Measurements from ENCODE around the gene CNDP2.
"Not testable (repeated sequence)": the region's sequence is repeated elsewhere in the genome, so short reads cannot be mapped to it uniquely, and the experiment has no call there.

The CNDP2 gene

DNA sequence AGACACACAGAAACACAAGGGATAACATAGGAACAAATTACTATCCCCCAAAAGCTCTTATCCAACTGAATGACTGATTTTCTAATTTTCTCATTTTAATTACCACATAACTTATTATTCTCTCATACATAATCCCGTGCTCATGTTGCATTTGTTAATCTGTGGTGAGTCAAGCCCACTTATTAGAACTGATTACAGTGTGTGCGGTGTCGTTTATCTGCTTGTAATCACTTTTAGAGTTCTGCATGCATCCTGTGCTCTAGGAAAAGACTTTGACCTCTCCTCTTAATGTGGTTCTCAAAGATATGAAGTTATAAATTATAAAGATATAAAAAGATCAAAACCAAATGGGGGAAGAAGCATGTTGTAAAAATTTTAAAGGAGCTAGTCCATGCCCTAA is 67.8 kb downstream of the CNDP2 start:
- ChIA-PET CTCF (no interaction called here), POLR2A (no interaction called here)
- TF ChIP-seq BHLHE40 (IDR thresholded peaks at IDR 0.05; ENCODE audit: borderline replicate concordance), result no peak
- DNase-seq (ENCODE audit: extremely low spot score), result no peak

DNA sequence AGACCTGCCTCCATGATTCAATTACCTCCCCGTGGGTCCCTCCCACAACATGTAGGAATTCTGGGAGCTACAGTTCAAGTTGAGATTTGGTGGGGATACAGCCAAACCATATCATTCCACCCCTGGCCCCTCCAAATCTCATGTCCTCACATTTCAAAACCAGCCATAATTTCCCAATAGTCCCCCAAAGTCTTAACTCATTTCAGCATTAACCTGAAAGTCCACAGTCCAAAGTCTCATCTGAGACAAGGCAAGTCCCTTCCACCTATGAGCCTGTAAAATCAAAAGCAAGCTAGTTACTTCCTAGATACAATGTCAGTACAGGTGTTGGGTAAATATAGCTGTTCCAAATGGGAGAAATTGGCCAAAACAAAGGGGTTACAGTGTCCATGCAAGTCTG is 69.0 kb downstream of the CNDP2 start:
- CTCF ChIA-PET, result not testable (repeated sequence)

DNA sequence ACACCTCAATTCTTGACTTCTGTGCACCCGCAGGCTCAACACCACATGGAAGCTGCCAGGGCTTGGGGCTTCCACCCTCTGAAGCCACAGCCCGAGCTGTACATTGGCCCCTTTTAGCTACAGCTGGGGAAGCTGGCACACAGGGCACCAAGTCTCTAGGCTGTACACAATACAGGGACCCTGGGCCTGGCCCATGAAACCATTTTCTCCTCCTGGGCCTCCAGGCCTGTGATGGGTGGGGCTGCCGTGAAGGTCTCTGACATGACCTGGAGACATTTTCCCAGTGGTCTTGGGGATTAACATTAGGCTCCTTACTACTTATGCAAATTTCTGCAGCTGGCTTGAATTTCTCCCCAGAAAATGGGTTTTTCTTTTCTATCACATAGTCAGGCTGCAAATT is 69.8 kb downstream of the CNDP2 start:
- DNase-seq (ENCODE audit: extremely low spot score); CTCF ChIA-PET; POLR2A ChIA-PET: not testable (repeated sequence)

More for the DNA sequence above, 69.0 kb downstream of the CNDP2 start:
- DNase-seq (ENCODE audit: extremely low spot score); POLR2A ChIA-PET: not testable (repeated sequence)

DNA sequence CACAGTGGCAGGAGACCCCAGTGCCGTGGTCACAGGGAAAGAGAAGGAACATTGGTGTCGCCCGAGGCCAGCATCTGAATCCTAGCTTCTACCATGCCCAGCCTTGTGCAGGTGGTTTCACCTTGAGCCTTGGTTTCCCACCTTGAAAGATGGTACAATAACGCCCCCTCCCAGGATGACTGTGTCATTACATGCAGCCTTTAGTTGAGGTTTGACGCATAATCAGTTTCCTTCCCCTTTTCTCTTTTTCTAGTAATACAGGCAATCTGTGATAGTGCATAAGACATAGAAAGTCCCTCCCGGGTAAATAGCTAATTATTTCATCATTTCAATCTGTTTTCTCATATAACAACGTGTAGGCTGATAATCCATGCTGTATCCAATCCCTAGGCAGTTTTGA is 71.7 kb downstream of the CNDP2 start:
- CTCF ChIA-PET, result no interaction called here
- POLR2A ChIA-PET, result no interaction called here
- TF ChIP-seq CTBP1 (IDR thresholded peaks at IDR 0.05; ENCODE audit: borderline replicate concordance) (no peak), FOXK2 (IDR thresholded peaks at IDR 0.05) (no peak), BHLHE40 (IDR thresholded peaks at IDR 0.05; ENCODE audit: borderline replicate concordance) (no peak), HDGF (IDR thresholded peaks at IDR 0.05; ENCODE audit: borderline replicate concordance) (no peak), L3MBTL2 (conservative IDR thresholded peaks at IDR 0.05) (no peak), NFRKB (IDR thresholded peaks at IDR 0.05) (no peak), SP1 (IDR thresholded peaks at IDR 0.05) (no peak), SUZ12 (IDR thresholded peaks at IDR 0.05) (no peak), ARNT (IDR thresholded peaks at IDR 0.05) (no peak), ZNF384 (IDR thresholded peaks at IDR 0.05) (no peak), FOXM1 (IDR thresholded peaks at IDR 0.05; ENCODE audit: borderline replicate concordance) (no peak), TARDBP (IDR thresholded peaks at IDR 0.05) (no peak), LEF1 (IDR thresholded peaks at IDR 0.05; ENCODE audit: borderline replicate concordance) (no peak), ELF4 (IDR thresholded peaks at IDR 0.05) (no peak), FOXA1 (IDR thresholded peaks at IDR 0.05) (no peak)
- TF ChIP-seq, protein P1, sequence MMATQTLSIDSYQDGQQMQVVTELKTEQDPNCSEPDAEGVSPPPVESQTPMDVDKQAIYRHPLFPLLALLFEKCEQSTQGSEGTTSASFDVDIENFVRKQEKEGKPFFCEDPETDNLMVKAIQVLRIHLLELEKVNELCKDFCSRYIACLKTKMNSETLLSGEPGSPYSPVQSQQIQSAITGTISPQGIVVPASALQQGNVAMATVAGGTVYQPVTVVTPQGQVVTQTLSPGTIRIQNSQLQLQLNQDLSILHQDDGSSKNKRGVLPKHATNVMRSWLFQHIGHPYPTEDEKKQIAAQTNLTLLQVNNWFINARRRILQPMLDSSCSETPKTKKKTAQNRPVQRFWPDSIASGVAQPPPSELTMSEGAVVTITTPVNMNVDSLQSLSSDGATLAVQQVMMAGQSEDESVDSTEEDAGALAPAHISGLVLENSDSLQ (IDR thresholded peaks at IDR 0.05), result no peak
- DNase-seq (ENCODE audit: extremely low spot score), result no peak

DNA sequence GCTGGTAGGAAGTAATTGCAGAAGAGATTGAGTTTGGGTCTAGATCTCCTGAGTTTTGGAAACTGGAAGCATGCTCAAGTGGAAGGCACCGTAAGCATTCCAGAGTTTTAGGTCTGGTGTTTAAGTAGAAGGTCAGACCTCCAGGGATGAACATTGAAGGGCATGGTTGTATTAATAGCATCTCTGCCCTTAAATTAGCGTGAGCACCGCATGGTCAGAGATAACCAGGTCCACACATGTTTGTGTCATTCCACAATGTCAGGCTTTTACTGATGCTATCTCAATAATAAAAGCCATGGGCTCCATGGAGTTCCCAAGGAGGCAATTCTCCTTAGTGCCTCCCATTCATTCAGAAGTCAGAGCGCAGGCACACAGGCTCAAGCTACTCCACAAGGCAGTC is 73.2 kb downstream of the CNDP2 start:
- TF ChIP-seq FOXM1 (IDR thresholded peaks at IDR 0.05; ENCODE audit: borderline replicate concordance) (no peak), ELF4 (IDR thresholded peaks at IDR 0.05) (no peak), LEF1 (IDR thresholded peaks at IDR 0.05; ENCODE audit: borderline replicate concordance) (no peak), SUZ12 (IDR thresholded peaks at IDR 0.05) (no peak), FOXK2 (IDR thresholded peaks at IDR 0.05) (no peak), HDGF (IDR thresholded peaks at IDR 0.05; ENCODE audit: borderline replicate concordance) (no peak), ZNF384 (IDR thresholded peaks at IDR 0.05) (no peak), NFRKB (IDR thresholded peaks at IDR 0.05) (no peak), ARNT (IDR thresholded peaks at IDR 0.05) (no peak), CTBP1 (IDR thresholded peaks at IDR 0.05; ENCODE audit: borderline replicate concordance) (no peak), L3MBTL2 (conservative IDR thresholded peaks at IDR 0.05) (no peak)
- no peak for DNase-seq (ENCODE audit: extremely low spot score)
- CTCF ChIA-PET, result no interaction called here

DNA sequence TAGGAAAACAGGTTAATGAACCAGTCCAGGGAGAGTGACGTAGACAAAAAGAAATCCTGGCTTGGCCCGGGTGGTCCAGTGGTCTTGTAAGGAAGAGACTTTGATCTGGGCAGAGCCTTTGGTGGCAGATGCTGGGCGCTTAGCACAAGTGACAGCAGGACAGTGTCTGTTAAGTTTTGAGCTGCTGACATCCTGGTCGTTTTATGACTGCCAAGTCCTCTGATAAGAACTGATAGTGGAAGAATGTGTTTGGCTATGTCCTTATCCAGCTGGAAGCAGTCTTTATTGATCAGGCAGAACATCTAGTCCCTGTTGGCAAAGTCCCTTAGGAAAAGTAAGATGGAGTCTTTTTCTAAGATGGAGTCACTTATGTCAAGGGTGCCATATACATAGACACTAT is 74.1 kb downstream of the CNDP2 start:
- CTCF ChIA-PET, result no interaction called here
- TF ChIP-seq, protein P1 (IDR thresholded peaks at IDR 0.05), result no peak
- TF ChIP-seq HDGF (IDR thresholded peaks at IDR 0.05; ENCODE audit: borderline replicate concordance) (no peak), ZNF384 (IDR thresholded peaks at IDR 0.05) (no peak), L3MBTL2 (conservative IDR thresholded peaks at IDR 0.05) (no peak), NFRKB (IDR thresholded peaks at IDR 0.05) (no peak), FOXM1 (IDR thresholded peaks at IDR 0.05; ENCODE audit: borderline replicate concordance) (no peak), CTBP1 (IDR thresholded peaks at IDR 0.05; ENCODE audit: borderline replicate concordance) (no peak), LEF1 (IDR thresholded peaks at IDR 0.05; ENCODE audit: borderline replicate concordance) (no peak), FOXA1 (IDR thresholded peaks at IDR 0.05) (no peak), ELF4 (IDR thresholded peaks at IDR 0.05) (no peak), ARNT (IDR thresholded peaks at IDR 0.05) (no peak), BHLHE40 (IDR thresholded peaks at IDR 0.05; ENCODE audit: borderline replicate concordance) (no peak)
- POLR2A ChIA-PET, result no interaction called here

More for the DNA sequence above, 73.2 kb downstream of the CNDP2 start:
- POLR2A ChIA-PET, result no interaction called here

DNA sequence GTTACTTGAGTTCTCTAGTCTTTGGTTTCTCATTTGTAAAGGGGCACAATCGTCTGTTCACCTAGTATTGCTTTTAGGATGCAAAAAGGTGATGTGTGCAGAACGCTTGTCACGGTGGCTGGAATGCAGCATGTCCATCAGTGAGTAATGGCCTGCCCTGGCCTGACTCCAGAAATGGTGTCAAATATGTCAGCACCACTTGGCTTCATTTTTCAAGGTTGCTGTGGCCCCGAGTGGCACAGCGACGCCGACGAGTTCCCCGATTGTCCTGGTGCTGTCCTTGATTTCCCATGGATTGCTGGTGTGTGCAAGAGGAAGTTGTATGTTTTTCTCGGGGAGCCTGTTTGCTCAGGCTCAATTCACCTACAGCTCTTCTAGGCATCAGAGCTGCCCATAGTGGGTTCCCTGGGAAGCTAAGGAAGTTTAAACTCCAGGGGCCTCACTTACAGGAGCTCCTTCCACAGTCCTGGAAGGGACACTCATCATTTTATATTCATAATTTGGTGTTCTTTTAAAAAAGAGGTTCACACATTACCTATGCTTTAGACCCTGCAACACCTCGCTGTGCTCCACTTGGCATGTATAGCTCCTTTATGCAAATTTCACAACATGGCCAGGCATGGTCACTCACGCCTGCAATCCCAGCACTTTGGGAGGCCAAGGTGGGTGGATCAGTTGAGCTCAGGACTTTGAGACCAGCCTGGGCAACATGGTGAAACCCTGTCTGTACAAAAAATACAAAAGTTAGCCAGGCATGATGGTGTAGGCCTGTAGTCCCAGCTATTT is 75.9 kb downstream of the CNDP2 start:
- TF ChIP-seq SUZ12 (IDR thresholded peaks at IDR 0.05) (no peak), SP1 (IDR thresholded peaks at IDR 0.05) (no peak), ELF4 (IDR thresholded peaks at IDR 0.05) (no peak), BHLHE40 (IDR thresholded peaks at IDR 0.05; ENCODE audit: borderline replicate concordance) (no peak), FOXK2 (IDR thresholded peaks at IDR 0.05) (no peak), TARDBP (IDR thresholded peaks at IDR 0.05) (no peak), ZNF384 (IDR thresholded peaks at IDR 0.05) (no peak), HDGF (IDR thresholded peaks at IDR 0.05; ENCODE audit: borderline replicate concordance) (no peak), L3MBTL2 (conservative IDR thresholded peaks at IDR 0.05) (no peak), FOXA1 (IDR thresholded peaks at IDR 0.05) (no peak), LEF1 (IDR thresholded peaks at IDR 0.05; ENCODE audit: borderline replicate concordance) (no peak), FOXM1 (IDR thresholded peaks at IDR 0.05; ENCODE audit: borderline replicate concordance) (no peak), CTBP1 (IDR thresholded peaks at IDR 0.05; ENCODE audit: borderline replicate concordance) (no peak), NFRKB (IDR thresholded peaks at IDR 0.05) (no peak), ARNT (IDR thresholded peaks at IDR 0.05) (no peak)
- TF ChIP-seq, protein P1 (IDR thresholded peaks at IDR 0.05), result no peak
- DNase-seq (ENCODE audit: extremely low spot score), result no peak
- ChIA-PET POLR2A (no interaction called here), CTCF (interaction anchor here (1.4 kb wide), 1 partner anchor 20 kb away, joined by 5 read pairs; no protein-coding TSS in a partner anchor)

More for the DNA sequence above, 74.1 kb downstream of the CNDP2 start:
- no peak for DNase-seq (ENCODE audit: extremely low spot score)
